Stimulated activated CD8-positive, alpha-beta memory T cell treated with anti-CD3 and anti-CD28 coated beads, Interleukin-7, amount 100 ng/mL, for 4 hours (primary cell): ENCODE measurements around the gene RAB29.
A peak's percentile ranks its signal among the peaks of the same experiment; 100 is the strongest.
"Not testable (repeated sequence)": the region's sequence is repeated elsewhere in the genome, so short reads cannot be mapped to it uniquely, and the experiment has no call there.

Source experiments
- DNase-seq, 2 donors: peaks; one replicate each; pipeline ENCODE4 v3.0.0-alpha.2; 2020; ENCODE audit warnings: low read depth in 2 of 2

Gene RAB29, protein sequence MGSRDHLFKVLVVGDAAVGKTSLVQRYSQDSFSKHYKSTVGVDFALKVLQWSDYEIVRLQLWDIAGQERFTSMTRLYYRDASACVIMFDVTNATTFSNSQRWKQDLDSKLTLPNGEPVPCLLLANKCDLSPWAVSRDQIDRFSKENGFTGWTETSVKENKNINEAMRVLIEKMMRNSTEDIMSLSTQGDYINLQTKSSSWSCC

DNA sequence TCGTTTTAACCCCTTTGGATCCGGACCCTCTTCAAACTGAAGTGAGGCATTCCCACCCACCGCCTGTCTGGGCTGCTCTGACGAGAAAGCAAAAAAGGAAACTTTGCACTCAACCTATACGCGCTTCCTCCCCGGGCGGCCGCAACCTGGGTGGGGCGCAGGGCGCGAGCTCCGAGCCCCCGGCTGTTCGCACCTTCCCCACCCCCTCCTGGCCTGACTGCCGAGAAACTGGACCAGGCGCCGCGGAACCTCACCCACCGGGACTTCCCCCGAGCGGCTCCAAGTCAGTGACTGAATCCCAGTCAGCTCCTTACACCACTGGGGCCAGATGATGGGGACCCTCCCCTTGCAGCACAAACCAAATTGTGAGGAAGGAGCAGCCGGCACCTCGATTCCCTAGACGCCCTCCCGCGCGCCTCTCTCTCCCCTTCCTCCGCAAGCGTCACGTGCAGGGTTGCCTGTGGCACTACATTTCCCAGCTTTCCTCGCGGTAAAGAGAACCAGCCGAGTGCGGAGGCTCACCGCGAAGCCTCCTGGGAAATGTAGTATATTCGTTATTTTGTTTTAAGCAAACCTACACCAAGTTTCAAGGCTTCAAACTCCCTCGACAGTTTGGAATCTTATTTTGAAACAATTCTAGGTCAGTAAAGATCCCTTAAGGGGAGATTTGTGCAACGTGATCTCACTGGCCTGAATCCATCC lies at the start of gene RAB29:
Gene RAB29 (minus strand): TSS at position 468 of the 702 bp plus-strand sequence. CDS start 526 bp downstream, outside the sequence.
- DNase-seq: peak; percentile 75 to 80

DNA sequence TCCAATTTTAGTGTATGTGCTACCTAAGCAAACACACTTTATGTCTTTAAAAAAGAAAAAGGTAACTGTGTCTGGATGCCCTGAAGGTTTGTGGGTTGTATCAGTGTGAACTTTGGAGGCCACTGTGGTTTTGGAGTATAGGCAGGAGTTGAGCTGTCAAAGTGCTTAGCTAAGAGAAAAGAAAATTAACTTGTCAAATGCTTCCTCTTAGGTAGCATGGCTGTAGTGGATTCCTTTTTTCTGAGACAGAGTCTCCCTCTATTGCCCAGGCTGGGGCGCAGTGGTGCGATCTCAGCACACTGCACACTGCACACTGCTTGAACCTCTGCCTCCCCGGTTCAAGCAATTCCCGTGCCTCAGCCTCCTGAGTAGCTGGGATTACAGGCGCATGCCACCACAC lies 48.9 kb upstream of the RAB29 start:
- no peak for DNase-seq

GRCh38 chr1:205823260-205823659 lies 48.0 kb upstream of the RAB29 start:
- DNase-seq: not testable (repeated sequence)

DNA sequence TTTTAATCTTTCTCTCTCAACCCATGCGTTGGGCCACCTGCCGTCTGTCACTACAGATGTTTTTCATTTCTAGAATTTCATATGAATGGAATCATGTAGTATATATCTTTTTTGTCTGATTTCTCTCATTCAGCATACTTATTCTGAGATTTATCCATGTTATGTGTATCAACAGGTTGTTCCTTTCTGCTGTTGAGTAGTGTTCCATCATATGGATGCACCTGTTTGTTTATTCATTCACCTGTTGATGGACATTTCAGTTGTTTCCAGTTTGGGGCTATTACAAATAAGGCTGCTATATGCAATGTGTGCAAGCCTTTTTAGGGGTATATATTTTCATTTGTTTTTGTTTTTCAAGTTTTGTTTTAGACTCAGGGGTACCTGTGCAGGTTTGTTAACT lies 47.1 kb upstream of the RAB29 start:
- no peak for DNase-seq

- no peak for DNase-seq
Observed at GRCh38 chr1:205817988-205818387, 42.7 kb upstream of the RAB29 start.

DNA sequence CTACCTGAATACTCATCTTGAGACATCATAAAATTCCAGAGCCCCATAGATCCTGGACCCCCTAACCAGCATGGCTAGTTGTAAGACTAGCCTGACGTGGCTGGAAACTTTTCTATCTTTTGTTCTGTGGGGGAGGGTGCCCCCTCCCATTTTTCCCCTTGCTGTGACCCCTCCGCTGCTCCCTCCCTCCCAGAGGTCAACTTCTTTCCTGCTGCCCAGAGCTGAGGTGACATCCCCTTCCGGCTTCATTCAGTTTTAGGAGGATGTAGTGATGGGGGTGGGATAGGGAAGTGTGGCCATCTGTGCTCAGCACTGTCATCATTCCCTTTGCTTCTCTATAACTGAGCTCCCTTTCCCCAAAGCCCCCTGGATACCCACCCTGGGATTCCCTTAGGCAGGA lies 42.1 kb upstream of the RAB29 start:
- no peak for DNase-seq

DNA sequence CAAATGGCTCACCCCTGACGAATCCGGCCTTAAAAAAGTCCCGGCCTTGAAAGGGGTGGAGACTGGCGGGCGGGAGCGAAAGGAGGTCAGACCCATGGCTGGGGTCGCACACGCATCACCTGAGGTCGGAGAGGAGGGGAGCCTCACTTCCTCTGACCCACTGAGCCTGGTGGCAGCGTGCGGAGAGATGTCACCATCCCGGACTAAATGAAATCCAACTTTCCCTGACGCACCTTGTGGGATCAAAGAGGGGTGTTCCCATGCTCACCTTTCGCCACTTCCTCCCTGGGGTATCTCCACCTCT lies 38.4 kb upstream of the RAB29 start:
- DNase-seq: peak in 1 of 2 donors; percentile 10

DNA sequence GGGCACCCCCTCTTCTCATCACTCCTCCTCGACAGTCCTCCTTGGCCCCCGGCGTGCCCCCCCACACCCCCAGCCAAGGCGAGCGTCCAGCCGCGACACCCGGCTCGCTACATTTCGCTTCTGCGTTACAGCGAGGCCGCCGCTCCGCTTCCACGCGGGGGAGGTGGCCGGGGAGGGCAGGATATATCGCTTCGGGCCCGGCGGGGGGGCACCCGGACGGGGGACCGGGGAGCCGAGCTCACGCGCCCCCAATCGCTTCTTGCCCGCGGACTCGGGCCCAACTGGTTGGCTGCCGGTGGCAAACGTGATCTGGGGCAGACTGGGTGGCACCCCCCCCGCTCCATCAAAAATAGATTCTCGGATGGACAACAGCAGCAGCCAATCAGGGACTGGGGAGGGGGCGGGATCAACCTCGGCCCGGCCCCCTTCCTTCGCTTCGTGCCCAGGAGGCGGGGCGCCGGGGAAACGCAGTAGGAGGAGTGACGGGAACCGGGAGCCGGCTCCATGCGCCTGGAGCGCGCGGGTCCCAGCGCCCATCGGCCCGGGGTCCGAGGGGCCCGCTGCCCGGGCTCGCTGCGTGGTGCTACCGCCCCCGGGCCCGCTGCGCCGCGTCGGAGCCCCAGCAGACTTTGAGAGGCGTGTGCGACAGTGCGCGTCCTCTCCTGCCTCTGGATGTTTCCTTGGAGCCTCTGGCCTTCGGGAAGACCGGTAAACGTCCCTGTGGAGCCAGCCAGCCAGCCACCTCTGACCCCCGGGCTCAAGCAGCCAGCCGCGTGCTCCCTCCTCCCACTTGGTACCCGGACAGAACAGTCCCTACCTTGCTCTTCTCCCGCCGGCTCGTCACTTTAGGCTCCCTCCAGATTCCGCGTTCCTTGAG lies 37.8 kb upstream of the RAB29 start, which contains the start of gene SLC41A1:
Gene SLC41A1 (minus strand): TSS at position 321 of the 877 bp plus-strand sequence. CDS start 2,757 bp downstream, outside the sequence.
- peak; percentile 86 to 88 for DNase-seq

DNA sequence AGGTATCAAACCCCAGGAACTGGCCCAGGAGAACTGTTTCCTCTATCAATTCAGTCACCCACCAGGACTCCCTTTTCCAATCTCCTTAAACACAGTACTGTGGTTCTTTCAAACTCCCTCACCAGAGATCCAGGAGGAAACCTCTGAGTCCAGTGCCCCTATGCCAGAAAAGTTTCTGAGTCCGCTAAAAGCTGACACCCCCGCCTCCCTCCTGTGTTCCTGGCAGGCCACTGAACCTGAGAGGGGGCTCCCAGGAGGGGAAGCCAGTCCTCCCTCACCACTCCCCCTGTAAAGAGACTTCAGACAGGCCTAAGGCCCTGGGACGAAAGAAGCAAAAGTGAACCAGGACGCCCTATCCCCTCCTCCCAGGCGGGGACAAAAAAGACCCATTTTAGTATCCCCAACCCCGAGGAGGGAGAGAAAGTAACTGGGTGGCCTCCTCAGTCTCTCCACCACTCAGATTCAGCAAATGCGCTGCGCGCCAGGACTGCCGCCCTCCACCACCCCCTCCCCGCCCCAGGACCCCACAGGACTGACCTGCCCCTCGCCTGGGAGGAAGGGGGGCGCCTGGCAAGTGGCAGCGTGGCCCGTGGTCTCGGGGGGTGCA lies 37.1 kb upstream of the RAB29 start:
- no peak for DNase-seq

- DNase-seq: no peak
Observed at GRCh38 chr1:205811660-205812059, 36.4 kb upstream of the RAB29 start.

DNA sequence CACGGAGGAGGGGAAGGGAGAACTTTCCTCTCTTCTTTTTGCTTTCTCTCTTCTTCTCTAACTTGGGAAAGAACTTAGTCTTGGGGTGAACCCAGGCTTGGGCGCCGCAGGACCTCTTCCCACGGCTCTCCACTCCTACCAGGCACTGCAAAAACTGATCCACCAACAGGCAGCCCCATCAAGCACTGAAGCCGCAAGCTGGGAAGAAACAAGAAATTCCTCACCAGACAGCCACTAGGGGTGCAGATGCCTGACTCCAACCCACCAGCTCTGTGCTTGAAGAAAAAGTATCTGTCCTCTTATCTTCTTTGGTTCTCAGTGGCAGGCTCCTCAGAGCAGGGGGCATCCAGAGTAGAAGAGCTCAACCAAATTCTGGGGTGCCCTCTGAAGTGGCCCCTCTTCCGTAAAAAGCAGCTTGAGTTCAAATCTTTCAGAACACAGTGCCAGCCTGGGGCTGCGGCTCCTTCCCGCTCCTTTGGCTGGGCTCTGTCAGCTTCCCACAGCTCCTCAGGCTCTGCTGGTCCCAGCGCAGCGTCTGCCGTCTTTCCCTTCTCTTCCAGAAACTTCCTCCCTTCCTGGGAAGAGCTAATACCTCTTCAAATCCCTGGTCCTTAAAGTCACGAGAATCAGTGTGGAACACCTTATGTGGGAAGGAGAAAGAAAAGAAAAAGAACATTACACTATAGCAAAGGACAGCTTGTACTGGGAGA lies 35.3 kb upstream of the RAB29 start:
- DNase-seq: no peak

DNA sequence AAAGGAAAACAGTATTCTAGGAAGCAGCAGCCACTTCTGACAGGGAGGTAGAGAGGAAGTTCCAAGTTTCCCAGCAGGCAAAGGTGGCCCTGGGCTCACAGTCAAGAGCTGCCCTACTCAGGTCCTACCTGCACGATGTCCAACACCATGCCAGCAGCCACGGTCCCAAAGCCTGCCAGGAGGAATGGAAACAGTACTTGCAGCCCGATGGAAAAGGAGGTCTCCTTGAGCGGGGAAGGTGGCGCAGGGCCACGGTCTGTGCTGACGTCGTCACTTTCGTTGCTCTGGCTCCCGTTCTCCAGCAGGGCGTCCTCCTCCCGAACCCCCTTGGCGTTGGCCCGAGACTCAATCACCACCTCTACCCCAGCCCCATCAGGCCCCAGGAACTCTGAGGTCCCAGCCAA lies 34.7 kb upstream of the RAB29 start:
- no peak for DNase-seq

DNA sequence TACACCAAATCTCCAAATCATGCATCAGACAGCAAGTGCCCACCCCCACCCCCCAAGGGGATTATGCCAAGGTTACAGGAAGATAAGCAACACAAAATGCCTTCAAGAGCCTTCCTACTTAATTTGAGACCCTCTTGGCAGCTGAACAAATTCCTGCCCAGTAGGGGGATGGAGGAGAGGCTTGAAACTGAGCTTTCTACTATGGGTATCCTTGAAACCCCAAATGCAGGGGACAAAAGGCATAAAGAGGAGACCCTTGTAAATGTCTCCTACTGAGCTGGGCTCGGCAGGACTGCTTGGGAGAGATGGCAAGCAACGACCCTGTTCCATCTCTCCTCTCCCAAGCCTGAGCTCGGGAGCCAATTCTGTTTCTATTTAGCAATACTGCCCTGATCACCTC lies 34.2 kb upstream of the RAB29 start:
- no peak for DNase-seq

GRCh38 chr1:205805082-205805711 lies 29.9 kb upstream of the RAB29 start:
- DNase-seq: peak in 1 of 2 donors; percentile 19

DNA sequence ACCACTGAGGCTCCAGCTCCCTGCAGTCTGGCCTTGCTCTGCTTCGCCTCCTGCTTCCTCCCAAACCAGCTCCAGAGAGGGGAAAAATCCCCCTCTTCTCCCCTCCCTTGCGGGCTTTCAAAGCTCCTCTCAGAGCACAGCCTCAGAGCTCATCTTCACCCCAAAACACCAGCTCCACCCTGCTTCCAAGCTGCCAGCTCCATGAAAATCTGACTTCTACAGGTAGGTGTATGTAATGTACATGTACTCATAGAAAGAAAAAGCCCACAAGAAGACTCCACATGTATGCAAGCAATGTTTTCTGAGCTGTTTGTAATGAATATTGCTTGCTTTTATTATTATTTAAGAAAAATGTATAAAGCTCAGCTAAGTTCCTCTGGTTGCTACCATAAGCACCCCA lies 29.3 kb upstream of the RAB29 start:
- DNase-seq: no peak

- no peak for DNase-seq
Observed at GRCh38 chr1:205803986-205804385, 28.7 kb upstream of the RAB29 start.

- no peak for DNase-seq
Observed at GRCh38 chr1:205802060-205802459, 26.8 kb upstream of the RAB29 start.

GRCh38 chr1:205800981-205801703 lies 25.9 kb upstream of the RAB29 start:
- DNase-seq: no peak

GRCh38 chr1:205800427-205800826 lies 25.1 kb upstream of the RAB29 start:
- DNase-seq: no peak

DNA sequence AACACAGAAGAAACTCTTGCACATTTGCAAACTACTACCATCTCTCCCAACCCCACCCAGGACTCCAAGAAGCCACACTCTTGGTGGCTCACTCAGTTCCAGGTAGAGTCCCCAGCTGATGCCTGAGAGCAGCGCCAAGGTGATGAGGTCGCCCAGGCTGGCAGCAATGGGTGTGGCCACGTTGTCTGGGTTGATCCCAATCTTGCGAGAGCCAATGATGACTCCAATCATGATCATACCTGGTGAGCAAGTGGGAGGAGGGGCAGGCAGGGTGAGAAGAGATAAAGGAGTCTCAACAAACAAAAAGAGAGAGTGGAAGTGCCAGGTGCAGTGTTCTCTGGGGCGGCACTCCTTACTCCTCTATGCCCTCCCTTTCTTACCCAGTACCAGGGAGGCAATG lies 23.3 kb upstream of the RAB29 start:
- no peak for DNase-seq
